Measurements from ENCODE around the gene IPO9. TPM values are rescaled to one million over a fixed set of nuclear protein-coding genes. Genes with fewer than 3 reads are reported as not detected.

Gene IPO9
- total RNA-seq, 1 donor from 2014 or later, result 50.2 TPM

DNA sequence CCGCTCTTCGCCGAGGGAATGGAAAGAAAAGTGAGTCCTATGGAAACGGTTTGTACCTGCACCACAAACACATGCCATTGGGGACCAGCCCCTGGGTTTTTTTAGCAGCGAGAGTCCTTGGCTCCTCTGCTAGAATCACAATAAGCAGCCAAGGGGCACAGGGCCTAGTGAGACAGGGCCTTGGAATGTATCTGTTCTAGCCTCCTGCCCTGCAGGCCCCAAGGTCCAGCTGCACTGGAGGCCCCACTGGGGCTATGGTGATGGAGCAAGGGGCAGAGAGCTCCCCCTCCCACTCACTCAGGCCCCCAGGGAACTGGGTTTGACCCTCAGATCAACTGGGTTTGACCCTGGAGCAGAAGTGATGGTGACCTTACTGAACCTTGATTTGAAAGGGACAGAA, 74.2 kb downstream of the IPO9 start:
- Histone ChIP-seq H3K27me3 (ENCODE audit: insufficient read depth, low read length) (no peaks in the 10 kb centered on the region), H3K9me3 (ENCODE audit: insufficient read depth, low read depth, low read length) (no peaks in the 10 kb centered on the region), H4K20me1 (ENCODE audit: insufficient read depth, low read length) (no peaks in the 10 kb centered on the region), H3K4me2 (ENCODE audit: low read length) (peak overlapping the region; percentile 5), H3K79me2 (ENCODE audit: insufficient read depth, low read length) (no peaks in the 10 kb centered on the region), H3K36me3 (ENCODE audit: insufficient read depth, low read length) (no peaks in the 10 kb centered on the region), H3K27ac (ENCODE audit: low read depth, low read length) (no peak overlapping the region), H3K9ac (ENCODE audit: low read length) (no peak overlapping the region), H3K4me3 (ENCODE audit: insufficient read depth, low read depth, low read length) (no peak overlapping the region), H3K4me1 (ENCODE audit: insufficient read depth, low read length) (peaks cover 29% of the 10 kb centered on the region), H2AFZ (ENCODE audit: low read depth, low read length) (no peak overlapping the region)
- no peak for TF ChIP-seq EZH2 (IDR thresholded peaks at IDR 0.05; ENCODE audit: insufficient read depth, low read length)
- TF ChIP-seq, protein P1, sequence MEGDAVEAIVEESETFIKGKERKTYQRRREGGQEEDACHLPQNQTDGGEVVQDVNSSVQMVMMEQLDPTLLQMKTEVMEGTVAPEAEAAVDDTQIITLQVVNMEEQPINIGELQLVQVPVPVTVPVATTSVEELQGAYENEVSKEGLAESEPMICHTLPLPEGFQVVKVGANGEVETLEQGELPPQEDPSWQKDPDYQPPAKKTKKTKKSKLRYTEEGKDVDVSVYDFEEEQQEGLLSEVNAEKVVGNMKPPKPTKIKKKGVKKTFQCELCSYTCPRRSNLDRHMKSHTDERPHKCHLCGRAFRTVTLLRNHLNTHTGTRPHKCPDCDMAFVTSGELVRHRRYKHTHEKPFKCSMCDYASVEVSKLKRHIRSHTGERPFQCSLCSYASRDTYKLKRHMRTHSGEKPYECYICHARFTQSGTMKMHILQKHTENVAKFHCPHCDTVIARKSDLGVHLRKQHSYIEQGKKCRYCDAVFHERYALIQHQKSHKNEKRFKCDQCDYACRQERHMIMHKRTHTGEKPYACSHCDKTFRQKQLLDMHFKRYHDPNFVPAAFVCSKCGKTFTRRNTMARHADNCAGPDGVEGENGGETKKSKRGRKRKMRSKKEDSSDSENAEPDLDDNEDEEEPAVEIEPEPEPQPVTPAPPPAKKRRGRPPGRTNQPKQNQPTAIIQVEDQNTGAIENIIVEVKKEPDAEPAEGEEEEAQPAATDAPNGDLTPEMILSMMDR (IDR thresholded peaks at IDR 0.05; ENCODE audit: insufficient read depth, low read depth, low read length), result no peak
- Mint-ChIP-seq H3K27ac (ENCODE audit: unreplicated experiment) (peak overlapping the region; percentile 82), H3K4me3 (ENCODE audit: unreplicated experiment) (no peak overlapping the region), H3K9me3 (ENCODE audit: unreplicated experiment) (peaks cover 3% of the 10 kb centered on the region), H3K36me3 (ENCODE audit: low read depth, unreplicated experiment) (peaks cover 23% of the 10 kb centered on the region), H3K4me1 (ENCODE audit: low read depth, unreplicated experiment) (peaks cover 36% of the 10 kb centered on the region), H3K27me3 (ENCODE audit: low read depth, unreplicated experiment) (peaks cover 9% of the 10 kb centered on the region)
- DNase-seq (ENCODE audit: low read depth), result peak; percentile 50
- FAIRE-seq, result no peak

DNA sequence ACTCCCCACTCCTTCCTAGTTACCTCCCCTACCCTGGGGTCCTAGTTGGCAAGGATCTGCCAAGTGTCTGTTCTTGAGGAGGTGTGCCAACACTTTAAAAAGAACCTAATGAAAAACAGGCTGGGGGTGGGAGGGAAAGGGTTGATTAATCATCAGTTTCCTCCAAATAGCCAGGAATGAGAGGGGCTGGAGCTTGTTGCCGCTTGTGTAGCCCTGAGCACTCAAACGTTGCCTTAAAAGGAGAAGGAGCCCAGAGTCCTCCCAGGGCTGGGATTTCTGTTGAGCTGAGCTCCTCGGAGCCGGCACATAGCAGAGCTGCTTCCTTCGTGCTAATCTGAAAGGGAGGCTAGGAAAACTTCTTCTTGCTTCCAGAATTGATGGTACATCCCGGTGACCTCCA, 75.6 kb downstream of the IPO9 start:
- TF ChIP-seq, protein P1 (IDR thresholded peaks at IDR 0.05; ENCODE audit: insufficient read depth, low read depth, low read length), result no peak
- Histone ChIP-seq H3K4me3 (ENCODE audit: insufficient read depth, low read depth, low read length) (no peak overlapping the region), H3K27me3 (ENCODE audit: insufficient read depth, low read length) (no peaks in the 10 kb centered on the region), H3K79me2 (ENCODE audit: insufficient read depth, low read length) (no peaks in the 10 kb centered on the region), H3K9ac (ENCODE audit: low read length) (peak overlapping the region; percentile 39), H3K4me2 (ENCODE audit: low read length) (peak overlapping the region; percentile 49), H3K4me1 (ENCODE audit: insufficient read depth, low read length) (peaks cover 29% of the 10 kb centered on the region), H2AFZ (ENCODE audit: low read depth, low read length) (peak overlapping the region; percentile 26), H3K27ac (ENCODE audit: low read depth, low read length) (peak overlapping the region; percentile 59), H3K9me3 (ENCODE audit: insufficient read depth, low read depth, low read length) (no peaks in the 10 kb centered on the region), H3K36me3 (ENCODE audit: insufficient read depth, low read length) (no peaks in the 10 kb centered on the region), H4K20me1 (ENCODE audit: insufficient read depth, low read length) (no peaks in the 10 kb centered on the region)
- H3K4me1 Mint-ChIP-seq (ENCODE audit: low read depth, unreplicated experiment), result peaks cover 36% of the 10 kb centered on the region
- peak; percentile 91 for DNase-seq (ENCODE audit: low read depth)
- peaks cover 17% of the 10 kb centered on the region for H3K36me3 Mint-ChIP-seq (ENCODE audit: low read depth, unreplicated experiment)
- FAIRE-seq, result peak; percentile 89
- peaks cover 3% of the 10 kb centered on the region for H3K9me3 Mint-ChIP-seq (ENCODE audit: unreplicated experiment)
- H3K27ac Mint-ChIP-seq (ENCODE audit: unreplicated experiment), result peak overlapping the region; percentile 82
- peak overlapping the region; percentile 18 for H3K4me3 Mint-ChIP-seq (ENCODE audit: unreplicated experiment)
- H3K27me3 Mint-ChIP-seq (ENCODE audit: low read depth, unreplicated experiment), result peaks cover 5% of the 10 kb centered on the region

DNA sequence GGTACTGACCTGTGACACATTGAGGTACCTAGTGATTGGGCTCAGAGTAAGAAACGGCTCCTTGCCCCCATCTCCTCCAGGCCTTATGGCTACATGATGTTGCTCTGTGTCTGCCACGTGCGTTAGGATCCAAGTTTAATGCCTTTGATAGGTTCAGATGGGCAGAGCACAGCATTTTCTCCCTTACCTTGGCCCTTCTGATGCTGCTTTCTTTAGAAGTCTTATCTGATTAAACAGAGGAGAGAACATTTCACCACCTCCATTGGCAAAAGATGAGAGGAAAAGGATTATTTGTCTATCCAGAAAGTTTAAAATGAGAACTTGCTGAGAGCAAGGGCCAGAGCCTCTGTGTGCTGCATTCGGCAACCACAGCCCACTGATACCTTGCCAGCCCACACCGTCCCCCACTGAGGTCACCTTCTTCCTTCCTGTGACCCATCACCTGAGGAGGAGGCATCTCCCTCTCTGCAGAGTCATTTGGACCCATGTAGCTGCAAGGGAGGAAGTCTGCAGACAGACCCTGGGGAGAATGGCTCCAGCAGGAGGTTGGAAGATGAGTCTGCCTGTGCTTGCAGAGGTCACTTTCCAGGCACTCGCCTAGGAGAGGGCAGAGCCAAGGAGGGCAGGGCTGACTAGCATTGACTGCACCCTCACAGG, 76.4 kb downstream of the IPO9 start:
- H3K36me3 Mint-ChIP-seq (ENCODE audit: low read depth, unreplicated experiment), result peaks cover 9% of the 10 kb centered on the region
- Histone ChIP-seq H3K9me3 (ENCODE audit: insufficient read depth, low read depth, low read length) (no peaks in the 10 kb centered on the region), H3K79me2 (ENCODE audit: insufficient read depth, low read length) (no peaks in the 10 kb centered on the region), H3K9ac (ENCODE audit: low read length) (peak overlapping the region; percentile 39), H2AFZ (ENCODE audit: low read depth, low read length) (no peak overlapping the region), H4K20me1 (ENCODE audit: insufficient read depth, low read length) (no peaks in the 10 kb centered on the region), H3K27me3 (ENCODE audit: insufficient read depth, low read length) (no peaks in the 10 kb centered on the region), H3K27ac (ENCODE audit: low read depth, low read length) (peak overlapping the region; percentile 59), H3K36me3 (ENCODE audit: insufficient read depth, low read length) (no peaks in the 10 kb centered on the region), H3K4me3 (ENCODE audit: insufficient read depth, low read depth, low read length) (no peak overlapping the region), H3K4me2 (ENCODE audit: low read length) (peak overlapping the region; percentile 49), H3K4me1 (ENCODE audit: insufficient read depth, low read length) (peaks cover 29% of the 10 kb centered on the region)
- no peak for DNase-seq (ENCODE audit: low read depth)
- no peaks in the 10 kb centered on the region for H3K9me3 Mint-ChIP-seq (ENCODE audit: unreplicated experiment)
- peaks cover 36% of the 10 kb centered on the region for H3K4me1 Mint-ChIP-seq (ENCODE audit: low read depth, unreplicated experiment)
- H3K27me3 Mint-ChIP-seq (ENCODE audit: low read depth, unreplicated experiment), result peaks cover 6% of the 10 kb centered on the region
- no peak overlapping the region for H3K4me3 Mint-ChIP-seq (ENCODE audit: unreplicated experiment)
- FAIRE-seq, result peak; percentile 54
- no peak for TF ChIP-seq EZH2 (IDR thresholded peaks at IDR 0.05; ENCODE audit: insufficient read depth, low read length)
- H3K27ac Mint-ChIP-seq (ENCODE audit: unreplicated experiment), result peak overlapping the region; percentile 82

Data from astrocyte (in vitro differentiated cells and primary cell).